Sigmoid colon (tissue), 7 donors: ENCODE results near the gene ACVR1. TPM values are rescaled to one million over a fixed set of nuclear protein-coding genes. Genes with fewer than 3 reads are reported as not detected.

ENCODE experiments used
- DNase-seq: peaks from one replicate; pipeline ENCODE4 v3.0.0-alpha.2; 2019
- H3K27ac ChIP-seq, 4 donors: fragments of 200-600 bp; sonication (generic); one replicate each; pipeline ENCODE4 v1.5.1; 2016 to 2019; ENCODE audit warnings: mild to moderate bottlenecking in 1 of 4
- H3K27me3 ChIP-seq, 3 donors: fragments of 200-600 bp; sonication (generic); one replicate each; pipeline ENCODE4 v1.5.1; 2019; ENCODE audit warnings: mild to moderate bottlenecking in 1 of 3
- H3K36me3 ChIP-seq, 4 donors: fragments of 200-600 bp; sonication (generic); one replicate each; pipeline ENCODE4 v1.5.1; 2016 to 2019
- H3K4me1 ChIP-seq, 4 donors: fragments of 200-600 bp; sonication (generic); one replicate each; pipeline ENCODE4 v1.5.1; 2017 to 2019
- H3K4me3 ChIP-seq, 4 donors: fragments of 200-600 bp; sonication (generic); one replicate each; pipeline ENCODE4 v1.5.1; 2017 to 2019; ENCODE audit warnings: mild to moderate bottlenecking in 2 of 4, moderate library complexity in 1 of 4
- H3K9me3 ChIP-seq, 4 donors: fragments of 200-600 bp in 3 of 4; sonication (generic) in 3 of 4; one replicate each; pipeline versions ENCODE4 v1.5.1 to v1.6.1; 2013 to 2019
- CTCF ChIP-seq, 4 experiments: fragments of 450-650 bp in 3 of 4; fragments of 200-600 bp in 1 of 4; IDR thresholded peaks; one replicate each; pipeline ENCODE4 v1.5.1; 2016 to 2019; ENCODE audit warnings: antibody characterized with exemption in 4 of 4, mild to moderate bottlenecking in 3 of 4, moderate library complexity in 2 of 4
- EP300 ChIP-seq, 4 donors: sonication (generic); formaldehyde crosslinking; IDR thresholded peaks; one replicate each; pipeline ENCODE4 v1.6.1; 2017; ENCODE audit warnings: antibody characterized with exemption in 4 of 4
- POLR2A ChIP-seq, 2 donors: fragments of 450-650 bp; IDR thresholded peaks; one replicate each; pipeline ENCODE4 v1.6.1; 2016; ENCODE audit warnings: antibody characterized with exemption in 2 of 2, mild to moderate bottlenecking in 2 of 2, moderate library complexity in 2 of 2
- POLR2AphosphoS5 ChIP-seq, 4 donors: sonication (generic); formaldehyde crosslinking; IDR thresholded peaks; one replicate each; pipeline ENCODE4 v1.6.1; 2017; ENCODE audit warnings: antibody characterized with exemption in 4 of 4
- WGBS, 2 donors: extraction: QIAGEN DNeasy Blood & Tissue Kit; methylation state at CpG; one replicate each; pipeline ENCODE4 v1.1.7; 2013; 5-methylcytosine and 5-hydroxymethylcytosine counted together
- intact Hi-C: fragments of 100-400 bp; cut with DNase I; formaldehyde crosslinking; loops from one replicate; pipeline ENCODE4 v1.15.1; 2023
- polyA plus RNA-seq, 3 donors: library from polyadenylated mRNA; stranded (reverse); fragments of 200-250 nt; gene quantifications; one replicate each; pipeline ENCODE4 v1.2.3, GENCODE V29; 2013
- total RNA-seq, 4 donors: library from RNA; depleted of rRNA; stranded (reverse); fragments of >200 nt; gene quantifications; one replicate each; pipeline ENCODE4 v1.1.0, GENCODE V29; 2016
- donor health status: healthy with polysubstance abuse.
- donor health status: Bipolar disorder and iron deficiency.
- donor health status: healthy.

The ACVR1 gene
- total and polyA plus RNA-seq, 7 donors: 2.3 to 36.0 (median 20.0) TPM

DNA sequence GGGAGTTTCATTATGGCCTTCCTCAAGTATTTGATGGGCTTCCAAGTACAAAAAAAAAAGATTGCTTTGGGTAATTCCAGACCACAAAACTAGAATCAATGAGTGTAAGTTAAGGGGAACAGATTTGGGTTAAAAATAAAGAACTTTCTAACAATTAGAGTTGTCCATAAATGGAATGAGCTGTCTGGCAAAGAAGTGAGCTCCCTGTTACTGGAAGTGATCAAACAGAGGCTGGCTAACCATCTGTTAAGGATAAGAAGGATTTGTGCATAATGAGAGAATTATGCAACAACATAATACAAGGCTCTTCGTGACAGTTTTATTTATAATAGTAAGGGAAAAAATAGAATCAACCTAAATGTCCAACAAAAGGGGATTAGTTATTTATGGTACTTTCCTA is 44.6 kb upstream of the ACVR1 start:
- Histone ChIP-seq H3K36me3 (no peaks in the 10 kb centered on the region), H3K4me1 (no peaks in the 10 kb centered on the region), H3K4me3 (no peak overlapping the region), H3K27me3 (no peaks in the 10 kb centered on the region), H3K9me3 (peaks cover 0 to 2% (median 0%) of the 10 kb centered on the region in 4 donors), H3K27ac (no peak overlapping the region)
- WGBS, 2 donors: 75 to 77% methylated on average over 1 of the region's 1 CpG
- no peak for TF ChIP-seq CTCF (IDR thresholded peaks at IDR 0.05)
- TF ChIP-seq EP300 (IDR thresholded peaks at IDR 0.05): no peak
- no peak for TF ChIP-seq POLR2A (IDR thresholded peaks at IDR 0.05)
- no peak for TF ChIP-seq POLR2AphosphoS5 (IDR thresholded peaks at IDR 0.05)
- intact Hi-C loops: no loop called here
- DNase-seq: no peak

DNA sequence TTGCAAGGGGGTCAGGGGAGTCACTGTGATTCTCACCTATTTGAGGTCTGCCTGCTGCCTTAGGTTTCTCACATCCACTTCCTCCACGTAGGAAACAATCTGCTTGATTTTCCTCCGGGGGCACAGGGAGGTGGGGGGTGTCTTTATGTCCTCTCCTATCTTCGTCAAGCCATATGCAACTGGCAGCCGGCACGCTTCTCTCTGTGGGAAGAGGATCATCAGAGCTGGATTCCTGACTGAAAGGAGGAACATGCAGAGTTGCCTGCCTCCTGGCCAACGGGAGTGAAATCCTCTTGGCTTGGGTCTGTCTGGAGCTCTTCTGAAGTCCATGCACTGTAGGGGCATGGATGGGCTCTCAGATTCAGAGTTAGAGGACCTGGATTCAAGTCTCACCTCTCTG is 43.1 kb upstream of the ACVR1 start:
- Histone ChIP-seq H3K4me3 (no peak overlapping the region), H3K4me1 (no peaks in the 10 kb centered on the region), H3K27ac (no peak overlapping the region), H3K36me3 (no peaks in the 10 kb centered on the region), H3K27me3 (no peaks in the 10 kb centered on the region), H3K9me3 (peaks cover 0 to 2% (median 0%) of the 10 kb centered on the region in 4 donors)
- DNase-seq: no peak
- intact Hi-C loops: no loop called here
- TF ChIP-seq POLR2A (IDR thresholded peaks at IDR 0.05): no peak
- no peak for TF ChIP-seq CTCF (IDR thresholded peaks at IDR 0.05)
- TF ChIP-seq EP300 (IDR thresholded peaks at IDR 0.05): no peak
- no peak for TF ChIP-seq POLR2AphosphoS5 (IDR thresholded peaks at IDR 0.05)
- 79 to 81% methylated on average over 6 of the region's 6 CpGs for WGBS, 2 donors

GRCh38 chr2:157918319-157918718 is 42.2 kb upstream of the ACVR1 start:
- intact Hi-C loops: no loop called here
- WGBS, 2 donors: 86 to 94% methylated on average over 1 of the region's 1 CpG
- Histone ChIP-seq H3K9me3 (peaks cover 0 to 2% (median 0%) of the 10 kb centered on the region in 4 donors), H3K36me3 (no peaks in the 10 kb centered on the region), H3K4me1 (no peaks in the 10 kb centered on the region), H3K27ac (no peak overlapping the region), H3K27me3 (no peaks in the 10 kb centered on the region), H3K4me3 (no peak overlapping the region)
- no peak for TF ChIP-seq POLR2A (IDR thresholded peaks at IDR 0.05)
- TF ChIP-seq CTCF (IDR thresholded peaks at IDR 0.05): no peak
- TF ChIP-seq POLR2AphosphoS5 (IDR thresholded peaks at IDR 0.05): no peak
- TF ChIP-seq EP300 (IDR thresholded peaks at IDR 0.05): no peak
- no peak for DNase-seq

DNA sequence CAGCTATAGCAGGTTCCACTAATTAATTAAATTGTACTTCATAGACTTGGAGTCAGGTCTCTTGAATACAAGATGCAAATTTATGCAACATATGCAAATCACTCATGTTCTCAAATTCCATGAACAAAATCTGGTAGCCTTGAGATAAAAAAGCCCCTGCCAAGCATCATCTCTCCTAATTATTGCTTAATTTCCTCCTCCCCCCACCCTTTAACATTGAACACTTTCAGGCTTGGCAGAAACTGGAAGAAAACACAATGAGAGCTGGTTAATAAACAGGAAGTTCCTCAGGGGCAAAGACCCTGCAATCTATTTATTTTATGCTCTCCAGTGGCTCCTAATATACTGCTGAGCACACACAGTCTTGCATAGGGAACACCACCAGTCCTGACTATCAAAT is 35.6 kb upstream of the ACVR1 start:
- DNase-seq: no peak
- H3K4me1 ChIP-seq: peaks cover 0 to 9% (median 0%) of the 10 kb centered on the region in 4 donors
- H3K4me3 ChIP-seq: no peak overlapping the region
- H3K36me3 ChIP-seq: no peaks in the 10 kb centered on the region
- TF ChIP-seq EP300 (IDR thresholded peaks at IDR 0.05) (no peak), CTCF (IDR thresholded peaks at IDR 0.05) (no peak), POLR2A (IDR thresholded peaks at IDR 0.05) (no peak), POLR2AphosphoS5 (IDR thresholded peaks at IDR 0.05) (no peak)
- H3K27ac ChIP-seq: no peak overlapping the region
- intact Hi-C loops: no loop called here
- no peaks in the 10 kb centered on the region for H3K9me3 ChIP-seq
- peaks cover 0 to under 1% (median 0%) of the 10 kb centered on the region in 3 donors for H3K27me3 ChIP-seq

GRCh38 chr2:157911246-157911645 is 35.1 kb upstream of the ACVR1 start:
- TF ChIP-seq POLR2AphosphoS5 (IDR thresholded peaks at IDR 0.05) (no peak), EP300 (IDR thresholded peaks at IDR 0.05) (no peak), CTCF (IDR thresholded peaks at IDR 0.05) (no peak), POLR2A (IDR thresholded peaks at IDR 0.05) (no peak)
- intact Hi-C loops: no loop called here
- H3K36me3 ChIP-seq: no peaks in the 10 kb centered on the region

More at GRCh38 chr2:157911246-157911645, 35.1 kb upstream of the ACVR1 start:
- Histone ChIP-seq H3K27me3 (peaks cover 0 to 6% (median 0%) of the 10 kb centered on the region in 3 donors), H3K27ac (no peak overlapping the region), H3K4me1 (peaks cover 0 to 9% (median 0%) of the 10 kb centered on the region in 4 donors), H3K9me3 (no peaks in the 10 kb centered on the region), H3K4me3 (no peak overlapping the region)
- DNase-seq: no peak
